Loucy (cell line): Measurements from ENCODE around the gene WDR1.

Experiments used
- CTCF ChIP-seq: fragments of 200-600 bp; sonication (generic); conservative IDR thresholded peaks from 2 replicates; pipeline ENCODE4 v1.5.1; 2014; ENCODE audit warnings: mild to moderate bottlenecking, antibody characterized with exemption, low read length
- EZH2phosphoT487 ChIP-seq: fragments of 200-600 bp; IDR thresholded peaks from 2 replicates; pipeline ENCODE4 v1.6.1; 2018; ENCODE audit warnings: antibody characterized with exemption, mild to moderate bottlenecking, moderate library complexity, borderline replicate concordance

- TF ChIP-seq CTCF (no peak), EZH2phosphoT487 (no peak)
Observed at GRCh38 chr4:10096201-10096977, 20.2 kb downstream of the WDR1 start.
